ENCODE results near the gene FBXL4. TPM values are rescaled to one million over a fixed set of nuclear protein-coding genes. Genes with fewer than 3 reads are reported as not detected.
A peak's percentile ranks its signal among the peaks of the same experiment; 100 is the strongest.

FBXL4 gene
- polyA plus RNA-seq, 1 donor from 2014 or later, result 9.7 TPM

DNA sequence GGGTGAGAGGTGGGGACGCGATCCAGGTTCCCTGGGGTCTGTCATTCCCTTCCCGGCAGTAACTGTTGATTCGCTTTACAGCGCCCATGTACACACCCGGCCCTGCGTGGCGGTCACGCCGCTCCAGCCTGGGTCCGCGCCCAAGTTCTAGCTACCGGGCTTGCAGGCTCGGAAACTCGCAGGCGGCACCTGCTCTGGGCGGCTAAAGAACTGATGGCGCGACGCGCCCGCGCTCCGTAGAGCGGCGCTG lies 114.8 kb downstream of the FBXL4 start:
- Histone ChIP-seq H3K36me3 (ENCODE audit: insufficient read depth, low read length) (no peaks in the 10 kb centered on the region), H3K27ac (ENCODE audit: low read length) (peak overlapping the region; percentile 80), H3F3A (ENCODE audit: insufficient read depth, low read length, poor library complexity, severe bottlenecking) (peaks cover 12% of the 10 kb centered on the region), H3K4me2 (ENCODE audit: low read length) (peak overlapping the region; percentile 86), H3K9ac (ENCODE audit: low read length) (peak overlapping the region; percentile 69), H3K79me2 (replicated peaks; ENCODE audit: insufficient read depth, low read length) (peaks cover 27% of the 10 kb centered on the region), H3K27me3 (ENCODE audit: insufficient read depth, low read depth, low read length) (peaks cover 47% of the 10 kb centered on the region), H3K9me2 (ENCODE audit: insufficient read depth, low read length) (no peaks in the 10 kb centered on the region), H3K4me3 (ENCODE audit: low read length) (peak overlapping the region; percentile 91), H2AFZ (ENCODE audit: low read depth, low read length) (peak overlapping the region; percentile 15), H4K20me1 (ENCODE audit: insufficient read depth) (peaks cover 9% of the 10 kb centered on the region), H3K9me3 (ENCODE audit: low read length) (no peaks in the 10 kb centered on the region)
- TF ChIP-seq EZH2 (IDR thresholded peaks at IDR 0.05; ENCODE audit: borderline replicate concordance, insufficient read depth, low read length, poor library complexity, severe bottlenecking), result no peak
- TF ChIP-seq MXI1 (conservative IDR thresholded peaks at IDR 0.05; ENCODE audit: poor library complexity, severe bottlenecking), result no peak
- TF ChIP-seq RAD21 (conservative IDR thresholded peaks at IDR 0.05), result peak; percentile 52
- no peak for TF ChIP-seq TAF1 (IDR thresholded peaks at IDR 0.05; ENCODE audit: low read depth)
- TF ChIP-seq SMC3 (conservative IDR thresholded peaks at IDR 0.05; ENCODE audit: poor library complexity), result peak; percentile 65
- TF ChIP-seq, protein P1, sequence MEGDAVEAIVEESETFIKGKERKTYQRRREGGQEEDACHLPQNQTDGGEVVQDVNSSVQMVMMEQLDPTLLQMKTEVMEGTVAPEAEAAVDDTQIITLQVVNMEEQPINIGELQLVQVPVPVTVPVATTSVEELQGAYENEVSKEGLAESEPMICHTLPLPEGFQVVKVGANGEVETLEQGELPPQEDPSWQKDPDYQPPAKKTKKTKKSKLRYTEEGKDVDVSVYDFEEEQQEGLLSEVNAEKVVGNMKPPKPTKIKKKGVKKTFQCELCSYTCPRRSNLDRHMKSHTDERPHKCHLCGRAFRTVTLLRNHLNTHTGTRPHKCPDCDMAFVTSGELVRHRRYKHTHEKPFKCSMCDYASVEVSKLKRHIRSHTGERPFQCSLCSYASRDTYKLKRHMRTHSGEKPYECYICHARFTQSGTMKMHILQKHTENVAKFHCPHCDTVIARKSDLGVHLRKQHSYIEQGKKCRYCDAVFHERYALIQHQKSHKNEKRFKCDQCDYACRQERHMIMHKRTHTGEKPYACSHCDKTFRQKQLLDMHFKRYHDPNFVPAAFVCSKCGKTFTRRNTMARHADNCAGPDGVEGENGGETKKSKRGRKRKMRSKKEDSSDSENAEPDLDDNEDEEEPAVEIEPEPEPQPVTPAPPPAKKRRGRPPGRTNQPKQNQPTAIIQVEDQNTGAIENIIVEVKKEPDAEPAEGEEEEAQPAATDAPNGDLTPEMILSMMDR (IDR thresholded peaks at IDR 0.05; ENCODE audit: poor library complexity, severe bottlenecking), result peak; percentile 63
- no peak for TF ChIP-seq POLR2AphosphoS5 (IDR thresholded peaks at IDR 0.05)
- TF ChIP-seq EP300 (conservative IDR thresholded peaks at IDR 0.05; ENCODE audit: poor library complexity, severe bottlenecking), result no peak
- TF ChIP-seq, protein P2, sequence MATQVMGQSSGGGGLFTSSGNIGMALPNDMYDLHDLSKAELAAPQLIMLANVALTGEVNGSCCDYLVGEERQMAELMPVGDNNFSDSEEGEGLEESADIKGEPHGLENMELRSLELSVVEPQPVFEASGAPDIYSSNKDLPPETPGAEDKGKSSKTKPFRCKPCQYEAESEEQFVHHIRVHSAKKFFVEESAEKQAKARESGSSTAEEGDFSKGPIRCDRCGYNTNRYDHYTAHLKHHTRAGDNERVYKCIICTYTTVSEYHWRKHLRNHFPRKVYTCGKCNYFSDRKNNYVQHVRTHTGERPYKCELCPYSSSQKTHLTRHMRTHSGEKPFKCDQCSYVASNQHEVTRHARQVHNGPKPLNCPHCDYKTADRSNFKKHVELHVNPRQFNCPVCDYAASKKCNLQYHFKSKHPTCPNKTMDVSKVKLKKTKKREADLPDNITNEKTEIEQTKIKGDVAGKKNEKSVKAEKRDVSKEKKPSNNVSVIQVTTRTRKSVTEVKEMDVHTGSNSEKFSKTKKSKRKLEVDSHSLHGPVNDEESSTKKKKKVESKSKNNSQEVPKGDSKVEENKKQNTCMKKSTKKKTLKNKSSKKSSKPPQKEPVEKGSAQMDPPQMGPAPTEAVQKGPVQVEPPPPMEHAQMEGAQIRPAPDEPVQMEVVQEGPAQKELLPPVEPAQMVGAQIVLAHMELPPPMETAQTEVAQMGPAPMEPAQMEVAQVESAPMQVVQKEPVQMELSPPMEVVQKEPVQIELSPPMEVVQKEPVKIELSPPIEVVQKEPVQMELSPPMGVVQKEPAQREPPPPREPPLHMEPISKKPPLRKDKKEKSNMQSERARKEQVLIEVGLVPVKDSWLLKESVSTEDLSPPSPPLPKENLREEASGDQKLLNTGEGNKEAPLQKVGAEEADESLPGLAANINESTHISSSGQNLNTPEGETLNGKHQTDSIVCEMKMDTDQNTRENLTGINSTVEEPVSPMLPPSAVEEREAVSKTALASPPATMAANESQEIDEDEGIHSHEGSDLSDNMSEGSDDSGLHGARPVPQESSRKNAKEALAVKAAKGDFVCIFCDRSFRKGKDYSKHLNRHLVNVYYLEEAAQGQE (IDR thresholded peaks at IDR 0.05; ENCODE audit: borderline replicate concordance), result no peak

DNA sequence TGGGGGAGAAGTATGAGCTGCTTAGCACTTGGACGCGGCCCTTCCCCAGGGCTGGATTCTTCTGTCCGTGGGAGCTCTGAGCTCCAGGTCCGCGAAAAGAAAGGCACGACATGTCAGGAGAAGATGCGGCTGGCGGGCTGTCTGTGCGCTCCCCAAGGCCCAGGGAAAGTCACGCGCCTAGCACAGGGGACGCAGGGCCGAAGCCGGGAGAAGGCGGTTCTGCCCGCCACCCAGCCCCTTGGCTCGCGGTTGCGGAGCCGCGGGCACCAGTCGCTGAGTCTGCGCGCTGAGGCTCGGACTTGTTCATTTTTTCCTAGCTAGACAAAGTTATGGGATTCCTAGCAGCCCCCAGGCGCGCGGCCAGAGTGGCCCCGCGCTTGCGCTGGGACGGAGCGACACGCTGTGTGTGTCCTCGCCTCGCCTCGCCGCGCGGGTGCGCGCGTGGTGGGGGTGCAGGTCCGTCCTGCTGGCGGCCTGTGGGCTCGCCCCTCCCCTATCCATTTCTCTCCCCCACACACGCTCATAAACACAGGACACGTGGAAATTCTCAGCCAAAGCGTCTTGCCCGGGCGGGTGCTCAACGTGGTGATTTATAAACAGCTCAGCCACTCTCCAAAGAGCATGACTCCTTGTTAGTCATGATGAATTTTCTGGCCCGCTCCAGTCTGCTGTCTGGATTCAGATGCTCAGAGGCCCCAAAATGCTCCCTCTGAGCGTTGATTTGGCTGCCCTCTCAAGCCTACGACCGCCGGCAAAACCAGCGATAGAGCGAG lies 115.3 kb downstream of the FBXL4 start:
- TF ChIP-seq, protein P1 (IDR thresholded peaks at IDR 0.05; ENCODE audit: poor library complexity, severe bottlenecking), result no peak
- TF ChIP-seq RAD21 (conservative IDR thresholded peaks at IDR 0.05) (no peak), SMC3 (conservative IDR thresholded peaks at IDR 0.05; ENCODE audit: poor library complexity) (no peak), POLR2AphosphoS5 (IDR thresholded peaks at IDR 0.05) (no peak), MXI1 (conservative IDR thresholded peaks at IDR 0.05; ENCODE audit: poor library complexity, severe bottlenecking) (peak; percentile 46), EP300 (conservative IDR thresholded peaks at IDR 0.05; ENCODE audit: poor library complexity, severe bottlenecking) (no peak)
- peaks cover 22% of the 10 kb centered on the region for H3K79me2 ChIP-seq (replicated peaks; ENCODE audit: insufficient read depth, low read length)
- peak overlapping the region; percentile 91 for H3K4me3 ChIP-seq (ENCODE audit: low read length)
- H4K20me1 ChIP-seq (ENCODE audit: insufficient read depth), result peaks cover 9% of the 10 kb centered on the region
- H3K9me3 ChIP-seq (ENCODE audit: low read length), result no peaks in the 10 kb centered on the region
- H3K9me2 ChIP-seq (ENCODE audit: insufficient read depth, low read length), result no peaks in the 10 kb centered on the region
- peak overlapping the region; percentile 80 for H3K27ac ChIP-seq (ENCODE audit: low read length)
- no peaks in the 10 kb centered on the region for H3K36me3 ChIP-seq (ENCODE audit: insufficient read depth, low read length)
- peak overlapping the region; percentile 69 for H3K9ac ChIP-seq (ENCODE audit: low read length)
- H3F3A ChIP-seq (ENCODE audit: insufficient read depth, low read length, poor library complexity, severe bottlenecking), result peaks cover 12% of the 10 kb centered on the region
- peak overlapping the region; percentile 15 for H2AFZ ChIP-seq (ENCODE audit: low read depth, low read length)
- H3K4me2 ChIP-seq (ENCODE audit: low read length), result peak overlapping the region; percentile 86
- peaks cover 52% of the 10 kb centered on the region for H3K27me3 ChIP-seq (ENCODE audit: insufficient read depth, low read depth, low read length)
